Cardiac muscle cell (in vitro differentiated cells and primary cell): ENCODE data around the gene ERF. TPM values are rescaled to one million over a fixed set of nuclear protein-coding genes. Genes with fewer than 3 reads are reported as not detected.

Source experiments
- DNase-seq, 2 donors: peaks; one replicate each; pipeline versions ENCODE4 v3.0.0 to v3.0.0-alpha.2; 2010 to 2017; ENCODE audit warnings: low read depth in 1 of 2, low spot score in 1 of 2
- H3K27ac ChIP-seq: fragments of 200-600 bp; sonication (generic); 2 replicates; pipeline ENCODE4 v1.5.1; 2016
- H3K27me3 ChIP-seq: fragments of 200-600 bp; sonication (generic); 2 replicates; pipeline ENCODE4 v1.6.0; 2016; ENCODE audit warnings: control low read depth
- H3K36me3 ChIP-seq: fragments of 200-600 bp; sonication (generic); 2 replicates; pipeline ENCODE4 v1.5.1; 2016; ENCODE audit warnings: control low read depth
- H3K4me1 ChIP-seq: fragments of 200-600 bp; sonication (generic); 2 replicates; pipeline ENCODE4 v1.8.1; 2017; ENCODE audit warnings: low read depth, mild to moderate bottlenecking, mixed run types
- H3K4me3 ChIP-seq: fragments of 200-600 bp; sonication (generic); 2 replicates; pipeline ENCODE4 v1.5.1; 2016; ENCODE audit warnings: mild to moderate bottlenecking
- H3K9me3 ChIP-seq: fragments of 200-600 bp; sonication (generic); 2 replicates; pipeline ENCODE4 v1.5.1; 2017; ENCODE audit warnings: low read depth, mild to moderate bottlenecking, control low read depth
- polyA plus RNA-seq: library from polyadenylated mRNA; unstranded; fragments of >200 nt; fragmentation: Nextera tagmentation; extraction: Ambion mirVana; gene quantifications from 2 replicates; pipeline ENCODE4 v1.2.1, GENCODE V29; 2016
- total RNA-seq: library from RNA; depleted of rRNA; stranded (reverse); fragments of >200 nt; gene quantifications from 2 replicates; pipeline ENCODE4 v1.2.3, GENCODE V29; 2016
- TF ChIP-seq, protein P1 (sequence below): IDR thresholded peaks from 2 replicates; pipeline ENCODE4 v1.5.1; 2012; ENCODE audit warnings: low read depth, mild to moderate bottlenecking, low read length

ERF gene
- total and polyA plus RNA-seq, 2 experiments from 2014 or later = 25.1 to 108 TPM

DNA sequence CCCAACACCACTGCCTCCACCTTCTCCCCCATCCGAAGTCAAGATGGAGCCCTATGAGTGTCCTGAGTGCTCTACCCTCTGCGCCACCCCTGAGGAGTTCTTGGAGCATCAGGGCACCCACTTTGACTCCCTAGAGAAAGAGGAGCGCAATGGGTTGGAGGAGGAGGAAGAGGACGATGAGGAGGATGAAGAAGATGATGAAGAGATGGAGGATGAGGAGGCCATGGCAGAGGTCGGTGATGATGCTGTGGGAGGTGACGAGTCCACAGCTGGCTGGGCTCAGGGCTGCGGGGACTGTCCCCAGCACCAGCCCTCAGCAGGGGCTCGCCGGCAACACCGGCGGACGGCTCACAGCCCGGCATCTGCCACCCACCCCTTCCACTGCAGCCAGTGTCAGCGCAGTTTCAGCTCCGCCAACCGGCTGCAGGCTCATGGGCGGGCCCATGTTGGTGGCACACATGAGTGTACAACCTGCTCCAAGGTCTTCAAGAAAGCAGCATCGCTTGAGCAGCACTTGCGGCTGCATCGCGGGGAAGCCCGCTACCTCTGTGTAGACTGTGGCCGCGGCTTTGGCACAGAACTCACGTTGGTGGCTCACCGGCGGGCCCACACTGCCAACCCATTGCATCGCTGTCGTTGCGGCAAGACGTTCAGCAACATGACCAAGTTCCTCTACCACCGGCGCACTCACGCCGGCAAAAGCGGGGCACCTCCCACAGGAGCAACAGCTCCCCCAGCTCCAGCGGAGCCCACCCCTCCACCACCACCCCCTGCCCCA, 29.8 kb downstream of the ERF start:
- Histone ChIP-seq H3K4me3 (no peak overlapping the region), H3K36me3 (peaks cover 15% of the 10 kb centered on the region), H3K27ac (no peak overlapping the region), H3K9me3 (no peaks in the 10 kb centered on the region), H3K4me1 (peaks cover 2% of the 10 kb centered on the region), H3K27me3 (no peaks in the 10 kb centered on the region)
- TF ChIP-seq, protein P1, sequence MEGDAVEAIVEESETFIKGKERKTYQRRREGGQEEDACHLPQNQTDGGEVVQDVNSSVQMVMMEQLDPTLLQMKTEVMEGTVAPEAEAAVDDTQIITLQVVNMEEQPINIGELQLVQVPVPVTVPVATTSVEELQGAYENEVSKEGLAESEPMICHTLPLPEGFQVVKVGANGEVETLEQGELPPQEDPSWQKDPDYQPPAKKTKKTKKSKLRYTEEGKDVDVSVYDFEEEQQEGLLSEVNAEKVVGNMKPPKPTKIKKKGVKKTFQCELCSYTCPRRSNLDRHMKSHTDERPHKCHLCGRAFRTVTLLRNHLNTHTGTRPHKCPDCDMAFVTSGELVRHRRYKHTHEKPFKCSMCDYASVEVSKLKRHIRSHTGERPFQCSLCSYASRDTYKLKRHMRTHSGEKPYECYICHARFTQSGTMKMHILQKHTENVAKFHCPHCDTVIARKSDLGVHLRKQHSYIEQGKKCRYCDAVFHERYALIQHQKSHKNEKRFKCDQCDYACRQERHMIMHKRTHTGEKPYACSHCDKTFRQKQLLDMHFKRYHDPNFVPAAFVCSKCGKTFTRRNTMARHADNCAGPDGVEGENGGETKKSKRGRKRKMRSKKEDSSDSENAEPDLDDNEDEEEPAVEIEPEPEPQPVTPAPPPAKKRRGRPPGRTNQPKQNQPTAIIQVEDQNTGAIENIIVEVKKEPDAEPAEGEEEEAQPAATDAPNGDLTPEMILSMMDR = no peak
- DNase-seq = no peak

DNA sequence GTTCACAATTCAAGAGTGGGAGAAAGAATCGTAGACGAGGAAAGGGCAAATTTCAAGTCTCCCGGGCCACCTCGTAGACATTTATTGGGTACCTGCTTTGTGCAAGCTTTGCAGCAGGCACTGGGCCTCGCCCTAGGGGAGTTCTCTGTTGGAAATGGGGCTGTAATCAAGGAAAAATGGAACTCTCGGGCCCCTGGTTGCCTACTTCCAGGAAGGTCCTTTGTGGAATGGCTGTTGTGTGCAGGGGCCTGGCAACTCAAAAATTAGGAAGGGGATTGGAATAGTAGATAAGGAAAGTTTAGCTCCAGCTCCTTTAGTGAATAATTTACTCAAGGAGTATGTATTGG, 34.2 kb downstream of the ERF start:
- DNase-seq = no peak
- Histone ChIP-seq H3K4me3 (peak overlapping the region; percentile 46), H3K4me1 (peaks cover 2% of the 10 kb centered on the region), H3K9me3 (no peaks in the 10 kb centered on the region), H3K36me3 (peaks cover under 1% of the 10 kb centered on the region), H3K27ac (peak overlapping the region; percentile 81), H3K27me3 (no peaks in the 10 kb centered on the region)
- TF ChIP-seq, protein P1 = no peak

DNA sequence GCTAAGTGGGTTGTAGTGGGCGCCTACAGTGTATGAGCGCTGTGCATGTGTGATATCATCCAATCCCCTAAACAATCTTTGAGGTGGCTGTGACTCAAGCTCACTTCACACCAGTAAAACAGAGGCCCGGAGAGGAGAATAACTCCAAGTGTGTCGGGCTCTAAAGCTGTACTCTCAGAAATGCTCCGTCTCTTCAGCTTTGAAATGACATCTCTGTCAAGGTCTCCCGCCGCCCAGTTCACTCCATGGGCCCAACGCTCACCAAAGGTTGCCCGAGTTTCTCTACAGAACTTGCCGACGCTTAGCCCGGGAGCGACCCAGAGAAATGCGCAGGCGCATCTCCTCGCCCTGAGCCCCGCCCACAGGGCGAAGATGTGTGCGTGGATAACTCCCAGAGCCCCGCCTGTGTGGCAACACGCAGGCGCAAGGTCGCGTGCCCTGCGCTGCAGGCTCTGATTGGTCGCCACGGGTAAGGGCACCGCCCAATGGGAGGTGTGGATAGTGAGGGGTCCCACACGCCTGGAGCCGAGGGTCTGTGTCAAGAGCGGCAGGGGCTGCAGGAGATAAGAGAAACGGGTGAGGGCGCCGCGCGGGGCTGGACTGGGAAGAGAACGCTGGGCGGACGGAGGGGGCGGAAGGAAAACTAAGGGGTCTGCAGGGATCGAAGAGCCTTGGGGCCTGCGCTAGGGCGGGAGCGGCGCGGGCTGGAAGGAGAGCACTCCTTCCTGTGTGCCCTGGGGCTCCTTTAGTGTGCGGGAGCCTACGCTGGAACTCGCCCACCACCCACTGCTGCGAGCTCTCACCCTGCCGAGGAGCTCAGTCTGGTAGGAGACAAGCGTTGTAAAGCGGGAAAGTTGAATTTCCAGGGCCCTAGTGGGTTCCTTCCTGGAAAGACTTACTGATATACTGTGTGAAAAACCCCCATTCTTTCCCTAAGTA, 34.8 kb downstream of the ERF start, which contains the start of gene ZNF526:
Gene ZNF526, plus strand, starts transcription at position 501 of the 939 bp plus-strand sequence. CDS start 4,092 bp downstream, outside the sequence.
- H3K4me1 ChIP-seq = peaks cover 2% of the 10 kb centered on the region
- TF ChIP-seq, protein P1 = no peak
- peak within 1 kb of the TSS; percentile 46 for H3K4me3 ChIP-seq
- no peaks in the 10 kb centered on the region for H3K36me3 ChIP-seq
- peak within 1 kb of the TSS; percentile 81 for H3K27ac ChIP-seq
- peak; percentile 98 for DNase-seq
- no peaks in the 10 kb centered on the region for H3K9me3 ChIP-seq
- no peaks in the 10 kb centered on the region for H3K27me3 ChIP-seq

DNA sequence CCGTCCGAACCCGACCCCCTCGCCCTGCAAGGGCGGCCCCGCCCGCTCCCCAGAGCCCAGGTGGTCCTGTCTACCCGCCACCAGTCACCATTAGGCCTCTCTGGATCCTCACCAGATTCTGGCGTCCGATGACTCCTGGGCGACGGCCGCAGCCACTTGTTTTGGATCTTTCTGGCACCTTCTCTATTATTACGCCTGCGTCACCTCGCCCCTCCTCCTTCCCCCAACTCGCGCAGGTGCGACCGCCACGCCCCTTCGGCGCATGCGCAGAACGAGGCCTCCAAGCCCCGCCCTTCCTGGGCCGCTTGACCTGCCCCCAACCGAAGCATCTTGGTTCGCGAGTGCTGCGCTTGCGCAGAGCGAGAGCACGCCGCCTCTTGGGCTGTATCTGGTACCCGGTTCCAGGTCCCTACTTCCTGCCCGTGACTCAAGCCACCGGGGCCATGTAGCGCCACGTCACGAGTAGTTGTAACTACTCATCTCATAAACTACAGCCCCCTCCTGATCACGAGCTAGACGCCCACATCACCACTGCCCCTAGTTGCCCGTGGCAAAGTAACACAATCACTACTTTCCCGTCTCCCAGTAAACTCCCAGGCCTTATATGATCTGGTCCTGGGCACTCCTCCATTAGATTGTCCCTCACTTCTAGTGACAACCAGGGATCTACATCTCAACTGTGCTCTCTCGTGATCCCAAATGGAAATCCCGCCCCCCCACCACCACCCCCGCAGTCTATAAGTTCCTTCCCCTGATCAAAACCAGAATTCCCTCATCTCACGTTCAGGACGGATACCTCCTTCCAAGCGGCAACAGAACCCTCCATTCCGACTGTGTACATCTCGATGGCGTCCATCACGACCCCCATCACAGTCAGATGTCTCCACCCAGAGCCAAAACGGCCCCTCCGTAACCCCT, 37.1 kb downstream of the ERF start, which contains the start of gene DEDD2:
Gene DEDD2, minus strand, starts transcription at position 158 of the 918 bp plus-strand sequence. CDS start 670 bp downstream, outside the sequence.
- Histone ChIP-seq H3K36me3 (peaks cover 21% of the 10 kb centered on the region), H3K4me3 (peak within 1 kb of the TSS; percentile 60), H3K9me3 (no peaks in the 10 kb centered on the region), H3K27me3 (no peaks in the 10 kb centered on the region), H3K27ac (peak within 1 kb of the TSS; percentile 87), H3K4me1 (peaks cover 2% of the 10 kb centered on the region)
- peak; percentile 96 to 97 for DNase-seq
- TF ChIP-seq, protein P1 = peak; percentile 4
